HTR-8/SVneo (cell line): ENCODE measurements around the gene COPS6.
A peak's percentile ranks its signal among the peaks of the same experiment; 100 is the strongest.

Experiments
- DNase-seq: peaks from one replicate; pipeline ENCODE4 v3.0.0; 2011; ENCODE audit warnings: low spot score, mixed read lengths; ENCODE audit not compliant: insufficient read length
- FAIRE-seq: peaks from 2 replicates; lab custom pipeline; 2011; peaks lifted over from hg19 to GRCh38; lab: Jason Lieb, UNC

The COPS6 gene

GRCh38 chr7:100077205-100077604 lies 11.6 kb upstream of the COPS6 start:
- no peak for FAIRE-seq
- no peak for DNase-seq

DNA sequence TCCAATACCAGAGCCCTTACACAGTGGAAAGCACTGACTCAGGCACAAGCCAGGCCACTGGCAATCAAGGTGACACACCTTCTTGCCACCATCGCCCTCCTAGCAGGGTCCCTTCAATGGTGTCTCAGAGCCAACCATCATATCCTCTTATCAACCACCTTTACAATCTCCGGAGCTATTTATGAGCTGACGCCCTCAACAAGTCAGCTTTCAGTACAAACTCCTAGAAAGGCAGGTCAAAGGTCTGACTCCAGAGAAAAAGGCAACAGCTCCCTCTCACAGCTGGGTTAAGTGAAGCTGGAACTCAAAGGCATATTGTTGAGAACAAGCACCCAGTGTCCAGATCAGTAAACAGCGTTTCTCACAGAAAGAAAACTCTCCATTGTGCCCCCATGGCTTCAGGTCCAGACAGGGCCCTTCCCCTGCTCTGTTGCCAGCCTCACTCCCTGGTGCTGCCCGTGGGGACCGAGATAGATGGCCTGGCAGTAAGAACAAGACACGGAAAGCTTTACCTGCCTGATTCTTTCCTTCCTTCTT lies 9.7 kb upstream of the COPS6 start:
- DNase-seq (no peak), FAIRE-seq (no peak)

DNA sequence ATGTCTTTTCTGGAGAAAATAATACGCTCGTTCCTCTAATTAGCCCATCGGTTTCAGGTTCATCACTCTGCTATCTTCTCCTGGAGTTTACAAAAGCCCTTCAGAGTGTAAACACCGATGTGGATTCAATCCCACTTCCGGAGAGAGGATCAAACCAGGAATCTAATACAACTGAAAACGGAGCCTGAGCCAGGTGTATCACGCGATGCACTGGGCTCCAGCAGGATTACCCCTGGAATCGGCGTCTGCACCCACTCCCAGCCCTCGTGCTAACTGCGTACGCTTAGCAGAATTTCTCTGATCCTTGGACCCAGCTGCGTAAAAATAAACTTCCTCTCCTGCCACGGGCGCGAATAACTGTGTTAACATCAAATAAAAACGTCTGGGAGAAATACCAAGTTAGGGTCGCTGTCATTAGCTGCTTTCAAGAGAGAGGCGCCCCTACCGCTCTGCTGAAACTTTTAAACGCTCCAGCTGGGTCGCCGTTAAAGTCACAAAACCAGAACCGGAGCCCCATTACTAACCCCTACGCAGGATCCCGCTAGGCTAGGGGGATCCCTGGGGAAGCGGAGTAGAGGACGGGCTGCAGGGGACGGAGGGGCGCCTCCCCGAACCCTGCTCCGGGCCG lies 7.7 kb upstream of the COPS6 start:
- DNase-seq (no peak), FAIRE-seq (no peak)

GRCh38 chr7:100081535-100082102 lies 7.2 kb upstream of the COPS6 start, which contains the start of gene ZNF3:
Gene ZNF3 (minus strand): TSS chr7:100081723. CDS start chr7:100077357, 4,366 bp downstream.
- peak; percentile 83 for FAIRE-seq
- DNase-seq, result peak; percentile 91

- FAIRE-seq (no peak), DNase-seq (no peak)
Observed at GRCh38 chr7:100082978-100083377, 5.8 kb upstream of the COPS6 start.

DNA sequence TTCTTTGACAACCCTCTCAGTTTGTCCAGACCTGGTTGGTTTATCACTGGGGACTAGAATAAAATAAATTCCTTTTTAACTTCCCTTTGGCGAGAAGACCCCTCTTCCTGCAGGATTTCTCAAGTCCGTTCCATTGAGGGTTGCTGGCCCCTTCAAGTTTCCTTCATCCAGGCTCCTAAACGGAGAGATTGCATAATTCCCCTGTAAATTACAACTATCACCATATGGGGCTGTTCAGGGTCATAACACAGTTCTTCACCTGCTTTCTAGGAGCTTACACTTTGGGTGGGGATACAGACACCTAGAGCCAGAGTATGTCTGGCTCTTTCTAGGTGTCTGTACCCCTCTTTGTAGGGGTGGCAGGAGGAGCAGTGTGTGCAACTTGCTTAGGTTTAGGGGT lies 3.3 kb upstream of the COPS6 start:
- no peak for FAIRE-seq
- no peak for DNase-seq

- FAIRE-seq (no peak), DNase-seq (peak; percentile 57)
Observed at GRCh38 chr7:100087055-100087750, 1.6 kb upstream of the COPS6 start.

DNA sequence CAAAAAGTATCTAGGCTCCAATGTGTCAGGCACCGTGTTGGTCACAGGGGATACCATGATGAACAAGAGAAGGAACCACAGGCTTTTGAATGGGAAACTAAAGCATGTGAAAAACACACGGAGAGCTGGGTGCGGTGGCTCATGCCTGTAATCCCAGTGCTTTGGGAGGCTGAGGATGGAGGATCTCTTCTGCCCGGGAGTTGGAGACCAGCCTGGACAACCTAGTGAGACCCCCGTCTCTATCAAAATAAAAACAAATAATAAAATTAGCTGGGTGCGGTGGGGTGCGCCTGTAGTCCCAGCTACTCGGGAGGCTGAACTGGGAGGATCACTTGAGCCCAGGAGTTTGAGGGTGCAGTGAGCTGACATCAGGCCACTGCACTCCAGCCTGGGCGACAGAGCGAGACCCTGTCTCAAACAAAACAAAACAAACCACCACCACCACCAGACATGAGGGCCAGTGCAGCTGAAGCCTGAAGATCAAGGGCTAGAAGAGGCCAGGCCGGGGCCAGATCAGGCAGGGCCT lies 611 bp upstream of the COPS6 start:
- no peak for FAIRE-seq
- DNase-seq, result no peak

GRCh38 chr7:100089458-100090196 lies 858 bp downstream of the COPS6 start:
- DNase-seq, result no peak
- no peak for FAIRE-seq

DNA sequence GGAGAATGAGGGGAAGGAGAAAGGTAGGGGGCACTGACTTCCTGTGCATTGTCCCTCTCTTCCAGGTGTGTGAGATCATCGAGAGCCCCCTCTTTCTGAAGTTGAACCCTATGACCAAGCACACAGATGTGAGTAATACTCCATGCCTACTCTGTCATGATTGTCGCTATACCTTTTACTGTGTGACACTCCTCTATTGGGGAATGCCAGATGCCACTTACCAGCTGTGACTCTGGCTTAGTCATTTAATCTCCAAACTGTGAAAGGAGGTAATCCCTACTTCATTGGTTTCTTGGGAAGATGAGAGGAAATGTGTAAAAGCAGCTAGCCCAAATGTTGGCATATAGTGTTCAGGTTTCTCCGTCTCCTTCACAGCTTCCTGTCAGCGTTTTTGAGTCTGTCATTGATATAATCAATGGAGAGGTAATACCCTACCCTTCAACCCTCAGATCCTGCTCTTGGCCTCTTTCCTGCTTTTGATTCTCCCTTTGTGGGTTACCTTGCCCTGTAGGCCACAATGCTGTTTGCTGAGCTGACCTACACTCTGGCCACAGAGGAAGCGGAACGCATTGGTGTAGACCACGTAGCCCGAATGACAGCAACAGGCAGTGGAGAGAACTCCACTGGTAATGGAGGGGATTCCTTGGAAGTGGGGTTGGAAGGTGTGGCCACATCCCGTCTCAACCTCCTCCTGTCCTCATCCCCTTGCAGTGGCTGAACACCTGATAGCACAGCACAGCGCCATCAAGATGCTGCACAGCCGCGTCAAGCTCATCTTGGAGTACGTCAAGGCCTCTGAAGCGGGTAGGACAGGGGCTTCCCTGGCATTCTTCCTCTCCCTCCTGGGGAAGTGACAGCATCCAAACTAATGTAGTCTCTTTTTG lies 2.0 kb downstream of the COPS6 start:
- FAIRE-seq (no peak), DNase-seq (no peak)

DNA sequence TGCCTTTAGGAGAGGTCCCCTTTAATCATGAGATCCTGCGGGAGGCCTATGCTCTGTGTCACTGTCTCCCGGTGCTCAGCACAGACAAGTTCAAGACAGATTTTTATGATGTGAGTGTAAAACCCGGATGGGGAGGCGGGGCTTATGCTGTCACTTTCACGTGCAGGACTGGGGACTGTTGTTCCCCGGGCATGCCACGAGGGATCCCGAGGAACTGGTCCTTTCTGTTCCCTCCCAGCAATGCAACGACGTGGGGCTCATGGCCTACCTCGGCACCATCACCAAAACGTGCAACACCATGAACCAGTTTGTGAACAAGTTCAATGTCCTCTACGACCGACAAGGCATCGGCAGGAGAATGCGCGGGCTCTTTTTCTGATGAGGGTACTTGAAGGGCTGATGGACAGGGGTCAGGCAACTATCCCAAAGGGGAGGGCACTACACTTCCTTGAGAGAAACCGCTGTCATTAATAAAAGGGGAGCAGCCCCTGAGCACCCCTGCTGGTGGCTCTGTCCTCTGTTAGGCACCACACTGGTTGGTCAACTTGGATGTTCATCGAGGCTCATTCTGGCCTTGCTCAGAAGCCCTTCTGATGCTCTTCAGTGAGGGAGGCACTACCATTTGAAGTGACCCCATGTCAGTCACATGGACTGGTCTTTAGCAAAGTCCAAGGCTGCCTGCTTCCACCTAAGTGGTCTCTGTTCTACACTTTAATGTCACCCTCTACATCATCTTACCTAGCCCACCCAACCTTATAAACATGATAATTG lies 2.8 kb downstream of the COPS6 start:
- DNase-seq (no peak), FAIRE-seq (no peak)

DNA sequence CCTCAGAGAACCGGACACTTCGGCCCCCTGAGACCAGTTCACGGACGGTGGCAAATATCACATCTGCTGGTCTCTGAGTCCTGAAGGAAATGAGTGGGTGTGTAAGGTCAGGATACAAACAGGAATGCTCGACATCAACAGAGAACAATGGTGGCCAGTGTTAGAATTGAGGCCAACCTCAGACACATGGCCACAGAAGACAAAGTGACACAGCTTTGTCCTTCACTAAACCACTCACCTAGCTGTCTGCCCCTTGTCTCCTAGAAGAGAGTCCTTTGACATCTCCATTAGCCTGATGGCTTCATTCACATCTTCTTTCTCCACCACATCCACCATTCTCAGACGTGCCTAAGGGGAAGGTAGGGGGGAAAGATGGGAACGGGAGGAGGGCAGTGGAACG lies 4.3 kb downstream of the COPS6 start:
- FAIRE-seq (no peak), DNase-seq (no peak)

DNA sequence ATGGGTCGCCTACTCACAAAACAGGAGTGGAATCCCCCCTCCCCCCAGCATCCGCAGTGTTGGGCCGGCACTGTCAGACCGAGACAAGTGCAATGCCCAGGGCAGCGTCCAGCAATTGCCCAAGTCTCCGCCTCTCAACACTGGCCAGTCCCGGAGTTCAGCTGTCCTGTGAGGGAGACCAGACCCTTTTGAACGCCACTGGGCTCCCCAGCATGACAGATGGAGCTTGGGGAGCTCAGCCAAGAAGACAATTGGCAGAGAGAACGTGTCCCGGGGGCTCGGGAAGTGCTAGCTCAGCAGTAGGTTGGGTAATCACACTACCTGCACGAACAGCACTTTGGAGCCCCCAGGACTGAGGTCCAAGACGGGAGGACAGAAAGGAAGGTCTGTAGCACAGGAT lies 4.7 kb downstream of the COPS6 start:
- FAIRE-seq (no peak), DNase-seq (no peak)

GRCh38 chr7:100093925-100094486 lies 5.2 kb downstream of the COPS6 start:
- FAIRE-seq (no peak), DNase-seq (no peak)

DNA sequence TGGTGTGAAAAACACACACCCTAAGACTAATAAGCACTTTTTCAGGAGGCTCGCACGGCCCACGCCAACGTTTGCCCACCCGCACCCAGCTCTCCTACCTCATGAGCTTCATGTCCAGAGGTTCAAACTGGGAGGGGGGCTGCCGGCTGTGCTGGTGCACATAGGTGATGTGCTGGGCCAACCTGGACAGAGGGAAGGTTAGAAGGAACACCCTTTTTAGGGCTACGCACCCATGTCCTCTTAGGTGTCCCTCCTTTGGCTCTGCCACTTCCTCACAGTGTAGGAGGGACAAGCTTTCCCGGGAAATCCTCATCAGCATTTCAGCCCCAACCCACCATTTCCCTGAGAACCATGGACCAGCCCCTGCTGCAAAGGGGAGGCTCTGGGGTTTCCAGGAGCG lies 6.5 kb downstream of the COPS6 start:
- FAIRE-seq, result no peak

DNA sequence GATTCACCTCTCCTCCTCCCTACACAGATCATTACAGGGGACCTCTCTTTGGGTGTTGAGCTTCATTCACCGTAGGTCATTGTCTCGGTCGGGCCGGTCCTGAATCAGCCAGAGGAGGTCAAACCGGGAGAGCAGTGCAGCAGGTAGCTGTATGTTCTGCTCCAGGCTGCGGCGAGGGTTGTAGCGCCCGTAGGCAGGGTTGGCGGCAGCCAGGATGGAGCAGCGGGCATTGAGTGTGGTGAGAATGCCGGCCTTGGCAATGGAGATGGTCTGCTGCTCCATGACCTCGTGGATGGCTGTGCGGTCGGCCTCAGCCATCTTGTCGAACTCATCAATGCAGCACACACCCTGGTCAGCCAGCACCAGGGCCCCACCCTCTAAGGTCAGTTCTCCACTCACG lies 6.9 kb downstream of the COPS6 start:
- DNase-seq (no peak), FAIRE-seq (no peak)

More for the DNA sequence above, 6.5 kb downstream of the COPS6 start:
- DNase-seq, result no peak

DNA sequence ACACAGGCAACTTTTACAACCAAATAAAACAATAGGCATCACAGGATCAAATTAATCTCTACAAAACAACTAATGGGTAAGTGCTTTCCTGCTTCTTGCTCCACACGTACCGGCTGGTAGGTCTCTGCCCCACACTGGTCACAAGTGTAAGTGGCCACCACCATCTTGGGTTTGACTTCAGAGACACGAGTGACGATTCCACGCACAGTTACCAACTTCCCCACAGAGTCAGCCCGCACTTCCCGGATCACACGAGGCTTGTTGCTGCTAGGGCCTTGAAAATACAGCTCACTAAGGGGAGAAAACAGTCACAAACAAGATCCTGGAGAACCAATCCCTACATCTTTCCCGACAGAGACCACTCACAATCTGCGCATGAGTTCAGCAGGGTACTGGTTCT lies 10.1 kb downstream of the COPS6 start:
- no peak for DNase-seq
- FAIRE-seq, result no peak

GRCh38 chr7:100099452-100099851 lies 10.7 kb downstream of the COPS6 start:
- no peak for DNase-seq
- no peak for FAIRE-seq
